Measurements from ENCODE around the gene APRT. TPM values are rescaled to one million over a fixed set of nuclear protein-coding genes. Genes with fewer than 3 reads are reported as not detected.
A peak's percentile ranks its signal among the peaks of the same experiment; 100 is the strongest.

The APRT gene
- total RNA-seq, 2 donors from 2014 or later, result 200 to 230 TPM

GRCh38 chr16:88838566-88838965 lies 26.8 kb upstream of the APRT start:
- DNase-seq, result no peak
- no peak overlapping the region for H3K9ac ChIP-seq (ENCODE audit: extremely low read depth, low read length, poor library complexity, severe bottlenecking)
- no peaks in the 10 kb centered on the region for H3K4me1 Mint-ChIP-seq
- H3K27me3 ChIP-seq (ENCODE audit: control insufficient read depth, insufficient read depth, low read length, poor library complexity, severe bottlenecking), result no peaks in the 10 kb centered on the region
- no peaks in the 10 kb centered on the region for H3K36me3 ChIP-seq (ENCODE audit: control insufficient read depth, insufficient read depth, low read length)
- H3K4me1 ChIP-seq (ENCODE audit: control insufficient read depth, insufficient read depth, low read length), result no peaks in the 10 kb centered on the region
- no peaks in the 10 kb centered on the region for H3K27me3 Mint-ChIP-seq (ENCODE audit: insufficient read depth)
- no peaks in the 10 kb centered on the region for H3K9me3 Mint-ChIP-seq
- TF ChIP-seq CTCF (conservative IDR thresholded peaks at IDR 0.05), result no peak
- 94 to 97% methylated on average over 14 to 19 of the region's 19 CpGs for WGBS, 2 experiments (ENCODE audit: insufficient coverage in 1 of 2, insufficient read length in 1 of 2)
- H3K4me3 ChIP-seq (ENCODE audit: low read length), result no peak overlapping the region
- H3K27ac Mint-ChIP-seq, result no peak overlapping the region
- peaks cover 17% of the 10 kb centered on the region for H3K36me3 Mint-ChIP-seq (ENCODE audit: low read depth)
- H3K27ac ChIP-seq (ENCODE audit: low read depth, low read length), result no peak overlapping the region
- no peaks in the 10 kb centered on the region for H3K9me3 ChIP-seq (ENCODE audit: control insufficient read depth, low read length)
- no peak overlapping the region for H3K4me3 Mint-ChIP-seq

- no peak overlapping the region for H3K9ac ChIP-seq (ENCODE audit: extremely low read depth, low read length, poor library complexity, severe bottlenecking)
- Mint-ChIP-seq H3K36me3 (ENCODE audit: low read depth) (peaks cover 14% of the 10 kb centered on the region), H3K4me1 (no peaks in the 10 kb centered on the region), H3K4me3 (no peak overlapping the region), H3K9me3 (no peaks in the 10 kb centered on the region), H3K27ac (no peak overlapping the region), H3K27me3 (ENCODE audit: insufficient read depth) (no peaks in the 10 kb centered on the region)
- no peak overlapping the region for H3K27ac ChIP-seq (ENCODE audit: low read depth, low read length)
- H3K4me3 ChIP-seq (ENCODE audit: low read length), result no peak overlapping the region
- no peaks in the 10 kb centered on the region for H3K4me1 ChIP-seq (ENCODE audit: control insufficient read depth, insufficient read depth, low read length)
- WGBS, 2 experiments (ENCODE audit: insufficient coverage in 1 of 2, insufficient read length in 1 of 2), result 91 to 97% methylated on average over 18 to 20 of the region's 20 CpGs
- no peaks in the 10 kb centered on the region for H3K27me3 ChIP-seq (ENCODE audit: control insufficient read depth, insufficient read depth, low read length, poor library complexity, severe bottlenecking)
- no peaks in the 10 kb centered on the region for H3K36me3 ChIP-seq (ENCODE audit: control insufficient read depth, insufficient read depth, low read length)
- TF ChIP-seq CTCF (conservative IDR thresholded peaks at IDR 0.05), result no peak
- no peaks in the 10 kb centered on the region for H3K9me3 ChIP-seq (ENCODE audit: control insufficient read depth, low read length)
- DNase-seq, result no peak
Measured at GRCh38 chr16:88837806-88838205, 26.1 kb upstream of the APRT start.

GRCh38 chr16:88836791-88837190 lies 25.1 kb upstream of the APRT start:
- no peaks in the 10 kb centered on the region for H3K4me1 ChIP-seq (ENCODE audit: control insufficient read depth, insufficient read depth, low read length)
- Mint-ChIP-seq H3K36me3 (ENCODE audit: low read depth) (peaks cover 14% of the 10 kb centered on the region), H3K4me1 (no peaks in the 10 kb centered on the region), H3K4me3 (no peak overlapping the region), H3K27me3 (ENCODE audit: insufficient read depth) (no peaks in the 10 kb centered on the region), H3K9me3 (no peaks in the 10 kb centered on the region), H3K27ac (no peak overlapping the region)
- no peak overlapping the region for H3K4me3 ChIP-seq (ENCODE audit: low read length)
- peak overlapping the region; percentile 32 for H3K27ac ChIP-seq (ENCODE audit: low read depth, low read length)
- DNase-seq, result no peak
- H3K9me3 ChIP-seq (ENCODE audit: control insufficient read depth, low read length), result no peaks in the 10 kb centered on the region
- no peak for TF ChIP-seq CTCF (conservative IDR thresholded peaks at IDR 0.05)
- 90 to 94% methylated on average over 14 to 17 of the region's 17 CpGs for WGBS, 2 experiments (ENCODE audit: insufficient coverage in 1 of 2, insufficient read length in 1 of 2)
- H3K36me3 ChIP-seq (ENCODE audit: control insufficient read depth, insufficient read depth, low read length), result no peaks in the 10 kb centered on the region
- H3K9ac ChIP-seq (ENCODE audit: extremely low read depth, low read length, poor library complexity, severe bottlenecking), result no peak overlapping the region
- no peaks in the 10 kb centered on the region for H3K27me3 ChIP-seq (ENCODE audit: control insufficient read depth, insufficient read depth, low read length, poor library complexity, severe bottlenecking)

Measured in endodermal cell (in vitro differentiated cells).